Gastroesophageal sphincter (tissue), 4 donors: ENCODE data around the gene COA5. TPM values are rescaled to one million over a fixed set of nuclear protein-coding genes. Genes with fewer than 3 reads are reported as not detected.

Experiments
- ATAC-seq: fragments of 150-250 bp; one replicate; pipeline ENCODE4 v1.9.1; 2016; ENCODE audit warnings: mild to moderate bottlenecking, moderate library complexity
- H3K27ac ChIP-seq, 4 donors: fragments of 200-600 bp; sonication (generic) in 3 of 4; 1 replicate in 3 of 4; 2 replicates in 1 of 4; pipeline ENCODE4 v1.5.1; 2016 to 2019
- H3K27me3 ChIP-seq: fragments of 200-600 bp; sonication (generic); one replicate; pipeline ENCODE4 v1.5.1; 2019
- H3K36me3 ChIP-seq, 2 donors: fragments of 200-600 bp; sonication (generic); one replicate each; pipeline ENCODE4 v1.5.1; 2019; ENCODE audit warnings: control low read depth in 1 of 2
- H3K4me1 ChIP-seq, 3 donors: fragments of 200-600 bp; sonication (generic); 1 replicate in 2 of 3; 2 replicates in 1 of 3; pipeline ENCODE4 v1.5.1; 2016 to 2019; ENCODE audit warnings: control low read depth in 2 of 3
- H3K4me3 ChIP-seq, 2 donors: fragments of 200-600 bp; sonication (generic); one replicate each; pipeline ENCODE4 v1.5.1; 2019; ENCODE audit warnings: mild to moderate bottlenecking in 1 of 2, moderate library complexity in 1 of 2
- H3K9me3 ChIP-seq, 3 donors: fragments of 200-600 bp; sonication (generic); one replicate each; pipeline ENCODE4 v1.5.1; 2017 to 2019; ENCODE audit warnings: control low read depth in 2 of 3
- CTCF ChIP-seq, 4 experiments: fragments of 200-600 bp in 2 of 4; fragments of 450-650 bp in 2 of 4; sonication (generic) in 1 of 4; IDR thresholded peaks; one replicate each; pipeline ENCODE4 v1.5.1; 2017 to 2019; ENCODE audit warnings: antibody characterized with exemption in 4 of 4, mild to moderate bottlenecking in 2 of 4, moderate library complexity in 2 of 4
- EP300 ChIP-seq: sonication (generic); formaldehyde crosslinking; IDR thresholded peaks from one replicate; pipeline ENCODE4 v1.6.1; 2017; ENCODE audit warnings: antibody characterized with exemption, mild to moderate bottlenecking
- POLR2A ChIP-seq, 2 donors: fragments of 450-650 bp; IDR thresholded peaks; one replicate each; pipeline ENCODE4 v1.6.1; 2017; ENCODE audit warnings: antibody characterized with exemption in 2 of 2, mild to moderate bottlenecking in 2 of 2, moderate library complexity in 1 of 2
- POLR2AphosphoS5 ChIP-seq: sonication (generic); formaldehyde crosslinking; IDR thresholded peaks from one replicate; pipeline ENCODE4 v1.6.1; 2017; ENCODE audit warnings: antibody characterized with exemption
- WGBS, 2 donors: methylation state at CpG; one replicate each; pipeline ENCODE4 v1.1.5; 2018; ENCODE audit warnings: low coverage in 1 of 2; 5-methylcytosine and 5-hydroxymethylcytosine counted together
- total RNA-seq, 4 donors: library from RNA; depleted of rRNA; stranded (reverse); fragments of >200 nt; gene quantifications; one replicate each; pipeline ENCODE4 v1.1.0, GENCODE V29; 2016

The COA5 gene
- total RNA-seq, 4 donors from 2014 or later: 35.1 to 64.9 (median 42.3) TPM

GRCh38 chr2:98568161-98568956 lies 40.0 kb downstream of the COA5 start:
- ATAC-seq: no peak
- Histone ChIP-seq H3K36me3 (peaks cover 0 to 100% of the 10 kb centered on the region in 2 donors), H3K9me3 (no peaks in the 10 kb centered on the region), H3K27ac (no peak overlapping the region), H3K27me3 (no peaks in the 10 kb centered on the region), H3K4me3 (no peak overlapping the region), H3K4me1 (peaks cover 0 to 2% (median 0%) of the 10 kb centered on the region in 3 donors)
- no peak for TF ChIP-seq POLR2A (IDR thresholded peaks at IDR 0.05)
- TF ChIP-seq POLR2AphosphoS5: no peak
- no peak for TF ChIP-seq EP300
- no peak for TF ChIP-seq CTCF (IDR thresholded peaks at IDR 0.05)
- WGBS, 2 donors: 90% methylated on average over 7 to 10 of the region's 11 CpGs

- ATAC-seq: no peak
- TF ChIP-seq EP300: no peak
- no peak for TF ChIP-seq CTCF (IDR thresholded peaks at IDR 0.05)
- no peak for TF ChIP-seq POLR2A (IDR thresholded peaks at IDR 0.05)
- TF ChIP-seq POLR2AphosphoS5: no peak
- WGBS, 2 donors: 81 to 94% methylated on average over 3 of the region's 19 CpGs
- H3K9me3 ChIP-seq: no peaks in the 10 kb centered on the region
- H3K4me3 ChIP-seq: no peak overlapping the region
- H3K27ac ChIP-seq: no peak overlapping the region
- H3K36me3 ChIP-seq: peaks cover 0 to 79% of the 10 kb centered on the region in 2 donors
- peaks cover 0 to 26% (median 0%) of the 10 kb centered on the region in 3 donors for H3K4me1 ChIP-seq
- H3K27me3 ChIP-seq: no peaks in the 10 kb centered on the region
Measured at GRCh38 chr2:98565941-98566340, 42.4 kb downstream of the COA5 start.

DNA sequence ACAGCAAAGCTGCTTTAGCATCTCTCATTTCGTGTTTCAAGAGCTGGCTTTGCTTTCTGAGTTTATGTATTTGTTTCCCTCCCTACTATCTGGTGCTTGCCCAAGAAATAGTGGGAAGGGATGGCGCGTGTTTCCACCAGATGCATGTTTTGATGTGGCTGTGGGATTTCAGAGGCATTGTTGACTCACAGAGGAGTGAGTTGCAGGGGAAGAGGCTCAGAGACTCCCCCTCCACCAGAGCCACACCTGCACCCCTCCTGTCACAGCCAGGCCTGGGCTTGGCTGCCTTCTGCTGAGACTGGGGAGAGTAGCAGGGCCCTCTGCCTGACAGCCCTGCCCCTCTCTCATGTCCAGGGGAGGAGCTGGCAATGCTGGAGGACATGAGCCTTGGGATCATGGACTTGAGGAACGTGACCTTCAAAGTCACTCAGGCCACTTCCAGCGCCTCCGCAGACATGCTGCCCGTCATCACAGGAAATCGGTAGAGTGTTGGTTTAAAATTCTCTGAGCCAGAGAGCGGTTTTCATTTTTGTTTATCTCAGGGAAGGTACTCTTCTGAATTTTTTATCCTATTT lies 42.9 kb downstream of the COA5 start:
- no peak for TF ChIP-seq POLR2AphosphoS5
- peaks cover 0 to 32% (median 0%) of the 10 kb centered on the region in 3 donors for H3K4me1 ChIP-seq
- no peak overlapping the region for H3K4me3 ChIP-seq
- H3K36me3 ChIP-seq: peaks cover 0 to 76% of the 10 kb centered on the region in 2 donors
- ATAC-seq: no peak
- 60 to 85% methylated on average over 1 to 4 of the region's 9 CpGs for WGBS, 2 donors
- H3K27ac ChIP-seq: no peak overlapping the region
- no peaks in the 10 kb centered on the region for H3K9me3 ChIP-seq
- H3K27me3 ChIP-seq: no peaks in the 10 kb centered on the region

- WGBS, 2 donors: 76 to 90% methylated on average over 5 to 10 of the region's 17 CpGs
- no peak for ATAC-seq
- Histone ChIP-seq H3K36me3 (peaks cover 0 to 76% of the 10 kb centered on the region in 2 donors), H3K4me1 (peaks cover 0 to 40% (median 0%) of the 10 kb centered on the region in 3 donors), H3K27ac (no peak overlapping the region), H3K4me3 (no peak overlapping the region), H3K27me3 (no peaks in the 10 kb centered on the region), H3K9me3 (no peaks in the 10 kb centered on the region)
- no peak for TF ChIP-seq POLR2AphosphoS5
Measured at GRCh38 chr2:98564541-98565132, 43.7 kb downstream of the COA5 start.

DNA sequence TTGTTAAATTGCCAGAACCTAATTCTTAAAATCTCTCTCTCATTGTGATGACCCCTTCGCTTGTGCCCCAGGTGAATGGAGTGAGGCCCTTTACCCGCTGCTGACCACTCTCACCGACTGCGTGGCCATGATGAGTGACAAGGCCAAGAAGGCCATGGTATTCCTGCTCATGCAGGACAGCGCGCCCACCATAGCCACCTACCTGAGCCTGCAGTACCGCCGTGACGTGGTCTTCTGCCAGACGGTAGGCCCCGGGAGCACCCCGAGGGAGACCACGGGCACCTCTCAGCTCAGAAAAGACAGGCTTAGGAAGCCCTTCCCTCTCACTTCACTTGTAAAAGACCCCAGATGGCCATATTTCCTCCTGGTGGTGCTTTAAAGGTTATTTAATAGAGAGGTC lies 44.9 kb downstream of the COA5 start:
- peaks cover 0 to 74% of the 10 kb centered on the region in 2 donors for H3K36me3 ChIP-seq
- 96 to 100% methylated on average over 1 to 4 of the region's 13 CpGs for WGBS, 2 donors

More for the DNA sequence above, 44.9 kb downstream of the COA5 start:
- Histone ChIP-seq H3K27ac (peak overlapping the region in 2 of 4 donors; percentile 82 to 85), H3K4me1 (peaks cover 0 to 50% (median 0%) of the 10 kb centered on the region in 3 donors), H3K27me3 (no peaks in the 10 kb centered on the region), H3K4me3 (no peak overlapping the region), H3K9me3 (no peaks in the 10 kb centered on the region)
- TF ChIP-seq POLR2A (IDR thresholded peaks at IDR 0.05) (no peak), EP300 (no peak), CTCF (IDR thresholded peaks at IDR 0.05) (no peak), POLR2AphosphoS5 (no peak)
- no peak for ATAC-seq
